ENCODE measurements around the gene DNAJB11.
"Not testable (repeated sequence)": the region's sequence is repeated elsewhere in the genome, so short reads cannot be mapped to it uniquely, and the experiment has no call there.

Gene DNAJB11

GRCh38 chr3:186552408-186553031, 18.0 kb upstream of the DNAJB11 start:
- DNase-seq: no peak

- DNase-seq: no peak
Measured at GRCh38 chr3:186564586-186564985, 5.9 kb upstream of the DNAJB11 start.

GRCh38 chr3:186566772-186567071, 3.8 kb upstream of the DNAJB11 start:
- no peak for DNase-seq

DNA sequence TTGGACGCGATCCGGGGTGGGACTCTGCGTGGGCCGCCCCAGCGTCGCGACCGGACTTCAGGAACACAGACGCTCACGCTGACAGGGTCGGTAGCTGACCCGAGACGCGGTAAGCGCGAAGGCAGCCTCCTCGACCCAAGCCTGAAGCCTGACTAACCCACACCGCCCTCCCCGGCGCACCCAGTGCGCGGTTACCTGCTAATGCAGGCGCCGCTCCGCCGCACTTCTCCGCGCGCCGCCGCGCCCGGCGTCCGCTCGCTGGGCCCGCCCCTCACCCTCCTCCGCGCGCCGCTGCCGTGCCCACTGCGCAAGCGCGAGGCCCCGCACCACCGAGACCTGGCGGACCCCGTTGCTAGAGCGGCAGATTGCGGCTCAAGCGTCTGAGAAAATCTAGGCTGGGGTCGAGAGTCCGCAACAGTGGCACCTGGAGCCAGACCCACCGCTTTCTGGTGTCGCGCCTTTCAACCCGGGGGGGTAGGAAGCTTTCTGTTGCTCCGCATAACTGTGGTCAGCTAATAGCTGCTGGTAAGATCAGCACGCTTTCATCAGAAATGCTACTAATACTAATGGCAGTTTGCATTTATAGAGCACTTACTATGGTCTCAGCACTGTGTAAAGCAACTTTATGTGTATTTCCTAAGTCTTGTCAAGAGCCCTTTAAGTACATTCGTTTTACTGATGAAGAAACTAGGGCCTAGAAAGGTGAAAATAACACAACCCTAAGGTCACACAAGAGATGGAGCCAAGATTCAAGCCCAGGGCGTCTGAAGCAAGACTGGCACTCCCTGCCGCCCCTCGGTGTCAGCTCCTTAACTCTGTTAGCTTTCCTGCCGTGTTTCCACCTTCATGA, 3.2 kb upstream of the DNAJB11 start, which contains the start of gene TBCCD1:
Gene TBCCD1, minus strand, starts transcription at position 268 of the 850 bp plus-strand sequence. CDS start 3,010 bp downstream, outside the sequence.
- peak; percentile 95 for DNase-seq

DNA sequence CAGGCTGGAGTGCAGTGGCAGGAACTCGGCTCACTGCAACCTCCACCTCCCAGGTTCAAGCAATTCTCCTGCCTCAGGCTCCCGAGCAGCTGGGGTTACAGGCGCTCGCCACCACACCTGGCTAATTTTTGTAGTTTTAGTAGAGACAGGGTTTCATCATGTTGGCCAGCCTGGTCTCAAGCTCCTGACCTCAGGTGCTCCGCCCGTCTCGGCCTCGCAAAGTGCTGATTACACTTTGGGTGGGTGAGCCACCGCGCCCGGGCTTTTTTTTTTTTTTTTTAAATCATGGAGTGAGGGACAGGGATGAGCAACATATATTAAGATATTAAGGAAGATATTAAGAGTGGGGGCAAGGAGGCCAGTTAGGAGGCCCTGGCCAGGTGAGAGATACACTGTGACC, 1.2 kb upstream of the DNAJB11 start:
- DNase-seq: not testable (repeated sequence)

- no peak for DNase-seq
Measured at GRCh38 chr3:186569779-186570095, 783 bp upstream of the DNAJB11 start.

GRCh38 chr3:186570941-186571643, 572 bp downstream of the DNAJB11 start:
- no peak for DNase-seq

- no peak for DNase-seq
Measured at GRCh38 chr3:186571644-186572013, 1.1 kb downstream of the DNAJB11 start.

- DNase-seq: no peak
Measured at GRCh38 chr3:186577521-186577920, 7.0 kb downstream of the DNAJB11 start.

GRCh38 chr3:186580785-186581184, 10.3 kb downstream of the DNAJB11 start:
- DNase-seq: no peak

GRCh38 chr3:186582541-186582940, 12.0 kb downstream of the DNAJB11 start:
- no peak for DNase-seq

GRCh38 chr3:186583831-186584230, 13.3 kb downstream of the DNAJB11 start:
- DNase-seq: no peak

- not testable (repeated sequence) for DNase-seq
Measured at GRCh38 chr3:186586245-186586644, 15.7 kb downstream of the DNAJB11 start.

DNA sequence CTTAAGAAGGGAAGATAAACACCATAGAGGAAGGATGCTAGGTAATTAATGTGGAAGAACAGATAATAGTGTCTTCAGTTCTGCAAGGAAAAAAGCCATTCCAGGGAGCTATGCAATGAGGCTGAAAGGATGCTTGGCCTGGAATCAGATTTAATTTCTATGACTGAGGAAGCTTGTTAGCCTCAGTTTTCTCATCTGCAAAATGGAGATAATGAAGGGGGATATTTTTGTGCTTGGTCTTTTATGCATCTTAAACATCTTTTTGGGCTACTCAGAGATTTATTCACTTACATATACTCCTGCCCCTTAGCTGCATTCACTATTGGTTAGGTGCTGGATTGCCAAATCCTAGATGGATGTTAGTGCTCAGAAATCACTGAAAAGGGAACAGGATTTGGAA, 16.7 kb downstream of the DNAJB11 start:
- no peak for DNase-seq

DNA sequence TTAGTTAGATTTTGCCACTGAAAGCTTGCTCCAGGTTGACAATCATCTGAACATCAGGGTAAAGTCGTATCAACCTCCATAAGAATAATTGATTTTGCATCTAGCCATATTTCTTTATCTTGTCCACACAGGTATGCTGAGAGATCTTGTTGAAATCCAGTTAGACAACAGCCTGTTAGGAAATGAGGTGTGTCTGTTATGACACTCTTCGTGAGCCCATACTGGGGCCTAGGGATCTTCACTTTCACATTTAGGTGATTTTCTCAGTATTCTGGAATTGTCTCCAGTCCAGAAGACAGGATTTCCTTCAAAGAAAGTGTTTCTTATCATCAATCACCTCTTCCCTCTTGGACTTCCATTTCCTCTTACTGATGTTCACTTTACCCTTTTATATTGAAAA, 18.1 kb downstream of the DNAJB11 start:
- no peak for DNase-seq

GRCh38 chr3:186589121-186589520, 18.6 kb downstream of the DNAJB11 start:
- DNase-seq: no peak

DNA sequence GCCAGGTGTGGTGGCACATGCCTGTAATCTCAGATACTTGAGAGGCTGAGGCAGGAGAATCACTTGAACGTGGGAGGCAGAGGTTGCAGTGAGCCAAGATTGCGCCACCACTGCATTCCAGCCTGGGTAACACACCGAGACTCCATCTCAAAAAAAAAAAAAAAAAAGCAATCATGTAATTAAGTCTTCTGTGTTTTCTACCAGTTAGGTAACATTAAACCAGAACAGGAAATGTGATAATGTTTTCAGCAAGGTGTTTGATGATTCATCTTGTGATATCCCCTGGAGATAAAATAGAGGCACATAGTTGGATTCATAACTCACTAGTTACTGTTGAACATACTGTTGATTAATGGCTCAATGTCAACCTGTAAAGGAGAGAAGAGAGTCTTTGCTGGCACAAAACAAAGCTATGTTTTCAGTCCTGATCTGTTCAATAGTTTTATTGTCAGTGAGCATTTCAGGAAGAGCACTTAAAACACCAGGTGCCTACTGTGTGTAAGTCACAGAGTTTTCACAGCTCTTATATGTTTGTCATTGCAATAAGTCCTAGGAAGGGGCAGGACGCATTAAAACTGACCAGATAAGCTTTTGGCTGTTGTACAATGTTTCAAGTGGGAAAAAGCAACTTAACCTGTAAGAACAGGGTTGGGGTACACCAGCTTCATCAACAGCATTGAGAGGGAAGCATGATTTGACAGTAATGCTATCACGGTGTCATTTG, 19.5 kb downstream of the DNAJB11 start:
- no peak for DNase-seq

DNA sequence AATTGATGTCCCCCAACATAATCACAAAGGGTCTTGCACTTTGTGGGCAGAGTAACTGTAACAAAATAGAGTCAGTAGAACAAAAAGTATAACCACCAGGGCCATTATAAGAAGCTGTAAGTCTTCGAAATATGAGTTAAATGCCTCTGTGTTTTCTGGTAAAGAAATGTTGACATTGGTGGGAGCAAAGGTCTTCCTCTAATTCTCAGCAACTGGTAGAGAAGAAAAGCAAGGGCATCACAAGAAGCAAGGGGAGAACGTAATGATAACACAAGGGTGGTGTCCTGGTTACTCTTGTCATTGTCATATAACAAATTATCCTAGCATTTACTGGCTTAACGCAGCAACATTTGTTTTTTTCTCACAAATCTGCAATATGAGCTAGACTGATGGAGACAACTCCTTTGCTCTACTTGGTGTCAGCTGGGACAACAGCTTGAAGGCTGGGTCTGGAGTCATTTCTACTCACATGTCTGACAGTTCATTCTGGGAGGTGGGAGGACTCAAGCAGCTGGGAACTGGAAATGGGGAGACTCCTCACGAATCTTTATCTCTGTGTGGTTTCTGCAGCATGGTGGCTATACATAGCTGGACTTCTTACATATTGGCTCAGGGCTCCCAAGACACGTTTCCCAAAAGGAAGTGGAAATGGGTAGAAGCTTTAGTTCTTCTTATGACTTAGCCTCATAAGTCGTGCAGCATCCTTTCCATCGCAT, 20.2 kb downstream of the DNAJB11 start:
- DNase-seq: no peak

- DNase-seq: no peak
Measured at GRCh38 chr3:186592682-186593081, 22.2 kb downstream of the DNAJB11 start.

DNA sequence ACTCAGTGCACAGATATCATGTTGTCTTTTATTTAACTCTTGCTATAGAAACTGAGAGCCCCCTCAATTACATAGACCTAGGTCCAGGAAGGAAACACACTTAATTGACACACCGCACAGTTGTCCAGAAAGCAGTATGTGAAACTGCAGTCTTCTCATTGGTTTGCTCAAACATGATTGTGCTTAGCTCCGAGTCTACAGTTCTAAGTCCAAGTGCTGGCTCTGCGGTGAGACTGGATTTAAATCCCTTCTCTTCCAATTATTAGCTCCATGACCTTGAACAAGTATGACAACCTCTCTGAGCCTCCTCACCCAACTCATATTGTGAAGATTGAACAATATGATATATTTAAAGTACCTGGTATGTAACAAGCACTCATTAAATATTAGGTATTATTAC, 23.3 kb downstream of the DNAJB11 start:
- no peak for DNase-seq

DNA sequence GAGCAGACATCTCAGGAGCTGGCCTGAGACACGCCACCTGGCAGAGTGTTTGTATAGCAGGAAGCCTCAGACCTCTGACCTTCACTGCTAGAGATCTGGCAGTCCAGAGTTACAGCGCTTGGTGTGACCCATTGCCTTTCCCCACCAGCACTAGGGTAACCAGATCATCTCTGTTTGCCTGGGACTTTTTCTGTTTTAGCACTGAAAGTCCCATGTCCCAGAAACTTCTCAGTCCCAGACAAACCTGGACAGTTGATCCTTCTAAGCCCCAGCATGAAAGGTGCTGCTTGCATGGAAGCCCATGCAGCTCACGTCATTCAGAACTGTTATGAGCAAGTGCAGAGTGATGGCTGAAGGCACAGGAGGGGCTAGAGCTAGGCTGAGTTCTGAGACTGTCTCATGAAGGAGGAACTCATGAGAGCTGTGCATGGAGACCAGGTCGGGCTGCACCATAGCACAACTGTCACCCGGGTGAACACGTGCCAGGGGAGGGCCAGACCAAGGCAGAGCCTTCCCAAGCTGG, 24.1 kb downstream of the DNAJB11 start:
- DNase-seq: no peak

- no peak for DNase-seq
Measured at GRCh38 chr3:186596568-186597287, 26.2 kb downstream of the DNAJB11 start.
